HepG2 (cell line): ENCODE data around the gene ZSCAN1. TPM values are rescaled to one million over a fixed set of nuclear protein-coding genes. Genes with fewer than 3 reads are reported as not detected.

Source experiments
- ATAC-seq: fragments of 200-7000 bp; cut with Tn5 transposase; 3 replicates; pipeline ENCODE4 v1.9.1; 2020; ENCODE audit warnings: mild to moderate bottlenecking, moderate library complexity
- BruUV-seq: library from RNA; stranded (reverse); fragments of 400-500 nt; replicated peaks from 2 replicates; lab custom pipeline; 2021; lab: Mats Ljungman, UMichigan
- CTCF ChIA-PET: fragments of 300-600 bp; formaldehyde crosslinking; extraction: SDS; loops from one replicate; lab custom pipeline; 2021; ENCODE audit warnings: low total read pairs, inconsistent platforms, low intra/inter-chr PET ratio; lab: Yijun Ruan, JAX
- POLR2A ChIA-PET: fragments of 350-600 bp; sonication (Branson Sonifier 250); formaldehyde crosslinking; loops from one replicate; lab custom pipeline; 2020; ENCODE audit warnings: antibody characterized with exemption, inconsistent platforms; lab: Yijun Ruan, JAX
- DNase-seq: peaks from one replicate; pipeline ENCODE4 v3.0.0-alpha.2; 2015; ENCODE audit warnings: low spot score
- FAIRE-seq: peaks from 3 replicates; lab custom pipeline; 2011; peaks lifted over from hg19 to GRCh38; lab: Jason Lieb, UNC
- H2AFZ ChIP-seq: one replicate; pipeline ENCODE4 v1.6.1; 2011; ENCODE audit warnings: low read length, inconsistent platforms
- H3K27ac ChIP-seq: fragments of 300-600 bp; 3 replicates; pipeline ENCODE4 v1.8.0; 2011; ENCODE audit warnings: mixed run types, mild to moderate bottlenecking, mixed read lengths, low read length, inconsistent platforms; ENCODE audit not compliant: insufficient read depth; ENCODE audit errors: extremely low read length
- H3K27me3 ChIP-seq, 2 experiments: fragments of 200-600 bp in 1 of 2; 2 replicates in 1 of 2; 3 replicates in 1 of 2; pipeline versions ENCODE4 v1.6.0 to v1.8.0; 2011; ENCODE audit warnings: low read length in 2 of 2, mild to moderate bottlenecking in 2 of 2, moderate library complexity in 2 of 2, inconsistent platforms in 1 of 2; ENCODE audit not compliant: insufficient read depth in 2 of 2, control insufficient read depth in 1 of 2
- H3K36me3 ChIP-seq, 2 experiments: fragments of 200-600 bp in 1 of 2; replicated peaks in 1 of 2; 2 replicates in 1 of 2; 3 replicates in 1 of 2; pipeline versions ENCODE4 v1.5.1 to v1.8.0; 2011; ENCODE audit warnings: low read length in 2 of 2, inconsistent platforms in 1 of 2; ENCODE audit not compliant: insufficient read depth in 2 of 2, control insufficient read depth in 1 of 2
- H3K4me1 ChIP-seq: 2 replicates; pipeline ENCODE4 v1.5.1; 2012; ENCODE audit warnings: low read length, inconsistent platforms; ENCODE audit not compliant: insufficient read depth
- H3K4me2 ChIP-seq: 2 replicates; pipeline ENCODE4 v1.6.0; 2011; ENCODE audit warnings: low read depth, low read length, inconsistent platforms
- H3K4me3 ChIP-seq, 3 experiments: fragments of 200-600 bp in 1 of 3; sonication (generic), shearing (Covaris generic) in 1 of 3; replicated peaks in 1 of 3; 2 replicates each; pipeline ENCODE4 v1.5.1; 2011 to 2016; ENCODE audit warnings: low read length in 3 of 3, inconsistent platforms in 2 of 3, low read depth in 2 of 3, mild to moderate bottlenecking in 2 of 3, control low read depth in 1 of 3, mixed read lengths in 1 of 3; ENCODE audit not compliant: insufficient read depth in 1 of 3
- H3K79me2 ChIP-seq: one replicate; pipeline ENCODE4 v1.6.1; 2011; ENCODE audit warnings: low read length, inconsistent platforms; ENCODE audit not compliant: insufficient read depth
- H3K9ac ChIP-seq: 2 replicates; pipeline ENCODE4 v1.6.0; 2011; ENCODE audit warnings: mild to moderate bottlenecking, low read depth, low read length, inconsistent platforms; ENCODE audit not compliant: insufficient read depth
- H3K9me3 ChIP-seq: 2 replicates; pipeline ENCODE4 v1.5.1; 2012; ENCODE audit warnings: mild to moderate bottlenecking, low read length
- H4K20me1 ChIP-seq: 2 replicates; pipeline ENCODE4 v1.6.0; 2011; ENCODE audit warnings: inconsistent platforms, mild to moderate bottlenecking, low read length, moderate library complexity; ENCODE audit not compliant: insufficient read depth
- AKAP8 ChIP-seq: sonication (generic); formaldehyde crosslinking; IDR thresholded peaks from 2 replicates; pipeline ENCODE4 v1.5.1; 2020; ENCODE audit warnings: mild to moderate bottlenecking, missing genetic modification reagents
- DNMT1 ChIP-seq: sonication (generic); formaldehyde crosslinking; IDR thresholded peaks from 2 replicates; pipeline ENCODE4 v1.5.1; 2020; ENCODE audit warnings: mild to moderate bottlenecking, missing genetic modification reagents
- MED13 ChIP-seq: sonication (generic); formaldehyde crosslinking; IDR thresholded peaks from 2 replicates; pipeline ENCODE4 v1.5.0; 2020; ENCODE audit warnings: missing genetic modification reagents
- RBAK ChIP-seq: sonication (generic); formaldehyde crosslinking; IDR thresholded peaks from 2 replicates; pipeline ENCODE4 v1.5.1; 2020; ENCODE audit warnings: mild to moderate bottlenecking, missing genetic modification reagents
- YEATS2 ChIP-seq: sonication (generic); formaldehyde crosslinking; IDR thresholded peaks from 2 replicates; pipeline ENCODE4 v1.4.0; 2020; ENCODE audit warnings: missing genetic modification reagents, borderline replicate concordance
- ZC3H13 ChIP-seq: sonication (generic); formaldehyde crosslinking; IDR thresholded peaks from 2 replicates; pipeline ENCODE4 v1.8.1; 2023; ENCODE audit warnings: mild to moderate bottlenecking, missing genetic modification reagents, moderate library complexity
- ZNF10 ChIP-seq: sonication (generic); formaldehyde crosslinking; IDR thresholded peaks from 2 replicates; pipeline ENCODE4 v1.4.0; 2020; ENCODE audit warnings: mild to moderate bottlenecking, low read depth, missing genetic modification reagents, borderline replicate concordance
- ZNF24 ChIP-seq: fragments of 450-650 bp; IDR thresholded peaks from 2 replicates; pipeline ENCODE4 v1.6.1; 2017; ENCODE audit warnings: antibody characterized with exemption, mild to moderate bottlenecking
- ZNF251 ChIP-seq: sonication (generic); formaldehyde crosslinking; IDR thresholded peaks from 2 replicates; pipeline ENCODE4 v1.9.0; 2021; ENCODE audit warnings: mild to moderate bottlenecking, missing genetic modification reagents
- ZNF574 ChIP-seq: sonication (generic); formaldehyde crosslinking; IDR thresholded peaks from 2 replicates; pipeline ENCODE4 v1.4.0; 2020; ENCODE audit warnings: missing genetic modification reagents
- ZNF720 ChIP-seq: sonication (generic); formaldehyde crosslinking; IDR thresholded peaks from 2 replicates; pipeline ENCODE4 v1.4.0; 2020; ENCODE audit warnings: missing genetic modification reagents
- WGBS: methylation state at CpG from one replicate; pipeline ENCODE4 v1.1.6; 2017; ENCODE audit warnings: low lambda C conversion rate; 5-methylcytosine and 5-hydroxymethylcytosine counted together
- in situ Hi-C: cut with HindIII; loops from 2 replicates; pipeline ENCODE4 v1.10.0; 2017; ENCODE audit warnings: low pct_unique_long_range_greater_than_20kb; ENCODE audit not compliant: extremely low pct_ligation_motif_present
- intact Hi-C: fragments of 100-400 bp; cut with micrococcal nuclease; formaldehyde crosslinking; loops from one replicate; pipeline ENCODE4 v1.10.0; 2022; ENCODE audit not compliant: unreplicated experiment
- polyA plus RNA-seq, 8 experiments: library from polyadenylated mRNA; depleted of rRNA in 3 of 8; stranded (reverse) in 7 of 8; unstranded in 1 of 8; fragments of >200 nt; fragmentation: Illumina TruSeq in 4 of 8; extraction: Trizol in 4 of 8; gene quantifications; 2 replicates each; pipeline versions ENCODE4 v1.2.1 to v1.2.3, GENCODE V29; 2011 to 2016; ENCODE audit warnings: low read depth in 4 of 8, missing spikeins in 1 of 8, mixed read lengths in 1 of 8; ENCODE audit not compliant: insufficient read depth in 1 of 8
- total RNA-seq, 5 experiments: library from RNA; depleted of rRNA; stranded (reverse); fragments of >200 nt; fragmentation: Illumina TruSeq; extraction: Trizol; gene quantifications; 2 replicates each; pipeline ENCODE4 v1.2.3, GENCODE V29; 2016; ENCODE audit warnings: low read depth in 1 of 5
- TF ChIP-seq, protein P1 (sequence below): sonication (generic); formaldehyde crosslinking; conservative IDR thresholded peaks from 2 replicates; pipeline ENCODE4 v1.8.0; 2022; ENCODE audit warnings: mild to moderate bottlenecking, moderate library complexity, missing genetic modification reagents
- TF ChIP-seq, protein P2 (sequence below): sonication (generic); formaldehyde crosslinking; IDR thresholded peaks from 2 replicates; pipeline ENCODE4 v1.4.0; 2020; ENCODE audit warnings: mild to moderate bottlenecking, missing genetic modification reagents

Gene ZSCAN1
- total and polyA plus RNA-seq, 2 of the 13 experiments (the other 11 are each of a cell fraction or from before 2014, with no cell fraction given) = not detected

DNA sequence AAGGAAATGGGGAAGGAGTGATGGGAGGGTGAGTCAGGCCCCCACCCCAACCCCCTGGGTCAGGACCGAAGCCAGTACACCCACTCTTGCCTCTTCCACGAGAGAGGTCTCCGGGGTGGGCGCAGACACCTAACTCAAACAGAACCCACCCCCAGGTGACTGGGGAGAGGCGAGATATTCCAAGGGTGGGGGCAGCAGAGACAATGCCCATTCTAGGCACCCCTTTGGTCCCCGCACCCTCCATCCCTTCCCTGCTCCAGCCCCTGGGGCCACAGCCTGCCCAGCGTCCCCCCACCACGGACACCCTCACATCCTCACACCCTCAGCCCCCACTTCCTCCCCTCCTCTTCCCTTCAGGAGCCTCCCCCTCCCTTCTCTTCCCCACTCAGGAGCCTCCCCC, 63.5 kb downstream of the ZSCAN1 start:
- FAIRE-seq = no peak
- intact Hi-C loops = no loop called here
- Histone ChIP-seq H3K9ac (no peak overlapping the region), H3K36me3 (no peaks in the 10 kb centered on the region), H3K4me3 (no peak overlapping the region), H3K9me3 (peaks cover 89% of the 10 kb centered on the region), H2AFZ (no peak overlapping the region), H3K27ac (no peak overlapping the region), H4K20me1 (no peaks in the 10 kb centered on the region)
- no peak for DNase-seq
- POLR2A ChIA-PET = no interaction called here
- in situ Hi-C loops = no loop called here
- no peak for TF ChIP-seq ZC3H13
- TF ChIP-seq MED13 = no peak
- TF ChIP-seq YEATS2 (CRISPR knock-in tag) = no peak
- TF ChIP-seq ZNF574 = no peak
- TF ChIP-seq, all 625 proteins: peak for 0
- WGBS = 49% methylated on average over 7 of the region's 8 CpGs
- Histone ChIP-seq H3K4me2 (no peak overlapping the region), H3K27me3 (no peaks in the 10 kb centered on the region), H3K79me2 (no peaks in the 10 kb centered on the region), H3K4me1 (no peaks in the 10 kb centered on the region)
- no TSS peak for BruUV-seq
- no peak for ATAC-seq
- CTCF ChIA-PET = no interaction called here

- intact Hi-C loops = no loop called here
- H2AFZ ChIP-seq = no peak within 1 kb of the TSS
- no peak within 1 kb of the TSS for H3K9ac ChIP-seq
- ChIA-PET CTCF (no interaction called here), POLR2A (no interaction called here)
- H3K4me3 ChIP-seq = no peak within 1 kb of the TSS
- no peaks in the 10 kb centered on the region for H3K36me3 ChIP-seq
- H3K4me1 ChIP-seq = no peaks in the 10 kb centered on the region
- 40% methylated on average over 59 of the region's 67 CpGs for WGBS
- no peak for ATAC-seq
- no peak for FAIRE-seq
- no peak within 1 kb of the TSS for H3K4me2 ChIP-seq
- H3K27ac ChIP-seq = no peak within 1 kb of the TSS
- H3K9me3 ChIP-seq = peaks cover 91% of the 10 kb centered on the region
- H3K27me3 ChIP-seq = no peaks in the 10 kb centered on the region
- DNase-seq = no peak
- in situ Hi-C loops = no loop called here
- H3K79me2 ChIP-seq = no peaks in the 10 kb centered on the region
- H4K20me1 ChIP-seq = no peaks in the 10 kb centered on the region
- BruUV-seq = no TSS peak
- TF ChIP-seq ZNF10 (CRISPR knock-in tag) (no peak), DNMT1 (CRISPR knock-in tag) (no peak), AKAP8 (CRISPR knock-in tag) (no peak), ZNF720 (CRISPR knock-in tag) (no peak), ZNF24 (no peak), ZNF251 (no peak), RBAK (CRISPR knock-in tag) (no peak)
- TF ChIP-seq, protein P1, sequence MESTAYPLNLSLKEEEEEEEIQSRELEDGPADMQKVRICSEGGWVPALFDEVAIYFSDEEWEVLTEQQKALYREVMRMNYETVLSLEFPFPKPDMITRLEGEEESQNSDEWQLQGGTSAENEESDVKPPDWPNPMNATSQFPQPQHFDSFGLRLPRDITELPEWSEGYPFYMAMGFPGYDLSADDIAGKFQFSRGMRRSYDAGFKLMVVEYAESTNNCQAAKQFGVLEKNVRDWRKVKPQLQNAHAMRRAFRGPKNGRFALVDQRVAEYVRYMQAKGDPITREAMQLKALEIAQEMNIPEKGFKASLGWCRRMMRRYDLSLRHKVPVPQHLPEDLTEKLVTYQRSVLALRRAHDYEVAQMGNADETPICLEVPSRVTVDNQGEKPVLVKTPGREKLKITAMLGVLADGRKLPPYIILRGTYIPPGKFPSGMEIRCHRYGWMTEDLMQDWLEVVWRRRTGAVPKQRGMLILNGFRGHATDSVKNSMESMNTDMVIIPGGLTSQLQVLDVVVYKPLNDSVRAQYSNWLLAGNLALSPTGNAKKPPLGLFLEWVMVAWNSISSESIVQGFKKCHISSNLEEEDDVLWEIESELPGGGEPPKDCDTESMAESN (CRISPR knock-in tag) = no peak
- TF ChIP-seq, protein P2, sequence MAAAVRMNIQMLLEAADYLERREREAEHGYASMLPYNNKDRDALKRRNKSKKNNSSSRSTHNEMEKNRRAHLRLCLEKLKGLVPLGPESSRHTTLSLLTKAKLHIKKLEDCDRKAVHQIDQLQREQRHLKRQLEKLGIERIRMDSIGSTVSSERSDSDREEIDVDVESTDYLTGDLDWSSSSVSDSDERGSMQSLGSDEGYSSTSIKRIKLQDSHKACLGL (CRISPR knock-in tag) = no peak
These were observed 64.2 kb downstream of the ZSCAN1 start, which contains the start of gene ZSCAN18 for GRCh38 chr19:58097781-58098681. TSS of gene ZSCAN18 (minus strand) at chr19:58098231. CDS start at chr19:58090267, 7,964 bp downstream.
